Left renal pelvis (tissue), 4 donors: ENCODE data around the gene UTY. TPM values are rescaled to one million over a fixed set of nuclear protein-coding genes. Genes with fewer than 3 reads are reported as not detected.

ENCODE experiments used
- DNase-seq, 4 donors: peaks; one replicate each; pipeline ENCODE4 v3.0.0-alpha.2; 2013; ENCODE audit warnings: low read depth in 4 of 4, low spot score in 3 of 4
- polyA plus RNA-seq, 4 donors: library from polyadenylated mRNA; unstranded; fragments of 120-200 nt; gene quantifications; one replicate each; pipeline ENCODE4 v1.2.1, GENCODE V29; 2013; ENCODE audit not compliant: insufficient read length in 4 of 4

The UTY gene
- polyA plus RNA-seq, 4 donors: 19.1 to 25.4 (median 25.2) TPM

- DNase-seq: no peak
Observed at GRCh38 chrY:13416869-13417661, 62.8 kb downstream of the UTY start.

- DNase-seq: no peak
Observed at GRCh38 chrY:13415556-13415955, 64.3 kb downstream of the UTY start.

- DNase-seq: no peak
Observed at GRCh38 chrY:13398876-13399275, 81.0 kb downstream of the UTY start.

GRCh38 chrY:13381110-13381683 lies 98.6 kb downstream of the UTY start:
- DNase-seq: no peak

- DNase-seq: no peak
Observed at GRCh38 chrY:13370868-13371800, 108.7 kb downstream of the UTY start.

- DNase-seq: no peak
Observed at GRCh38 chrY:13370245-13370644, 109.6 kb downstream of the UTY start.

GRCh38 chrY:13368513-13368845 lies 111.4 kb downstream of the UTY start:
- no peak for DNase-seq

GRCh38 chrY:13363641-13364040 lies 116.2 kb downstream of the UTY start:
- no peak for DNase-seq

GRCh38 chrY:13362662-13363061 lies 117.2 kb downstream of the UTY start:
- no peak for DNase-seq

- DNase-seq: no peak
Observed at GRCh38 chrY:13361656-13362636, 117.9 kb downstream of the UTY start.

- no peak for DNase-seq
Observed at GRCh38 chrY:13351443-13351842, 128.4 kb downstream of the UTY start.

GRCh38 chrY:13347106-13347505 lies 132.7 kb downstream of the UTY start:
- no peak for DNase-seq

- DNase-seq: no peak
Observed at GRCh38 chrY:13345549-13345948, 134.3 kb downstream of the UTY start.

- DNase-seq: no peak
Observed at GRCh38 chrY:13343307-13343946, 136.4 kb downstream of the UTY start.

GRCh38 chrY:13339939-13340338 lies 139.9 kb downstream of the UTY start:
- no peak for DNase-seq

GRCh38 chrY:13339381-13339780 lies 140.5 kb downstream of the UTY start:
- no peak for DNase-seq

- no peak for DNase-seq
Observed at GRCh38 chrY:13338711-13339110, 141.1 kb downstream of the UTY start.

- DNase-seq: no peak
Observed at GRCh38 chrY:13337934-13338333, 141.9 kb downstream of the UTY start.

GRCh38 chrY:13333791-13334190 lies 146.0 kb downstream of the UTY start:
- DNase-seq: no peak

- DNase-seq: no peak
Observed at GRCh38 chrY:13330651-13331050, 149.2 kb downstream of the UTY start.
